GM19025 (cell line): ENCODE results near the gene FRMD4B.

Experiments
- ATAC-seq: cut with Tn5 transposase; IDR thresholded peaks from one replicate; pipeline ENCODE4 v1.9.1; 2021; ENCODE audit warnings: mild to moderate bottlenecking, low read depth, moderate library complexity; ENCODE audit not compliant: unreplicated experiment

Gene FRMD4B

GRCh38 chr3:69181592-69182211 is 204.2 kb downstream of the FRMD4B start:
- ATAC-seq: no peak

- ATAC-seq: no peak
Measured at GRCh38 chr3:69180869-69181591, 204.9 kb downstream of the FRMD4B start.

- ATAC-seq: no peak
Measured at GRCh38 chr3:69179740-69180372, 206.0 kb downstream of the FRMD4B start.

- no peak for ATAC-seq
Measured at GRCh38 chr3:69178838-69179739, 206.8 kb downstream of the FRMD4B start.

GRCh38 chr3:69178082-69178481 is 207.8 kb downstream of the FRMD4B start:
- ATAC-seq: no peak

GRCh38 chr3:69174871-69175737 is 210.8 kb downstream of the FRMD4B start:
- no peak for ATAC-seq

GRCh38 chr3:69174445-69174844 is 211.4 kb downstream of the FRMD4B start:
- no peak for ATAC-seq

- ATAC-seq: no peak
Measured at GRCh38 chr3:69172058-69172457, 213.8 kb downstream of the FRMD4B start.

- ATAC-seq: no peak
Measured at GRCh38 chr3:69166446-69166845, 219.4 kb downstream of the FRMD4B start.

- ATAC-seq: no peak
Measured at GRCh38 chr3:69165744-69166143, 220.1 kb downstream of the FRMD4B start.

GRCh38 chr3:69164296-69164695 is 221.6 kb downstream of the FRMD4B start:
- ATAC-seq: no peak

GRCh38 chr3:69162308-69162980 is 223.4 kb downstream of the FRMD4B start:
- ATAC-seq: no peak

GRCh38 chr3:69161587-69162307 is 224.1 kb downstream of the FRMD4B start:
- ATAC-seq: no peak

- ATAC-seq: no peak
Measured at GRCh38 chr3:69160525-69160924, 225.4 kb downstream of the FRMD4B start.

- no peak for ATAC-seq
Measured at GRCh38 chr3:69160107-69160506, 225.8 kb downstream of the FRMD4B start.

GRCh38 chr3:69149586-69149985 is 236.3 kb downstream of the FRMD4B start:
- ATAC-seq: no peak

GRCh38 chr3:69145688-69146087 is 240.2 kb downstream of the FRMD4B start:
- no peak for ATAC-seq

GRCh38 chr3:69144631-69145245 is 241.2 kb downstream of the FRMD4B start:
- no peak for ATAC-seq
